Fibroblast of the aortic adventitia (primary cell): ENCODE data around the gene DGCR8. TPM values are rescaled to one million over a fixed set of nuclear protein-coding genes. Genes with fewer than 3 reads are reported as not detected.
A peak's percentile ranks its signal among the peaks of the same experiment; 100 is the strongest.
"Not testable (repeated sequence)": the region's sequence is repeated elsewhere in the genome, so short reads cannot be mapped to it uniquely, and the experiment has no call there.

Experiments
- DNase-seq: peaks from one replicate; pipeline ENCODE4 v3.0.0-alpha.2; 2010; ENCODE audit warnings: low read depth
- H3K4me3 ChIP-seq: 2 replicates; pipeline ENCODE4 v1.5.1; 2011; ENCODE audit warnings: low read depth, mild to moderate bottlenecking, control low read depth, low read length, moderate library complexity
- CTCF ChIP-seq: IDR thresholded peaks from 2 replicates; pipeline ENCODE4 v1.5.1; 2011; ENCODE audit warnings: mild to moderate bottlenecking, low read length, control low read depth, inconsistent platforms; ENCODE audit not compliant: insufficient read depth
- small RNA-seq: library from RNA; depleted of rRNA; stranded (forward); fragments of <200 nt; gene quantifications from one replicate; pipeline ENCODE3, GENCODE V24; 2012
- total RNA-seq: library from RNA; depleted of rRNA; stranded (reverse); fragments of >200 nt; gene quantifications from 2 replicates; pipeline ENCODE4 v1.2.3, GENCODE V29; 2012; ENCODE audit warnings: low replicate concordance

Gene DGCR8
- total RNA-seq, 1 donor: 22.0 TPM

DNA sequence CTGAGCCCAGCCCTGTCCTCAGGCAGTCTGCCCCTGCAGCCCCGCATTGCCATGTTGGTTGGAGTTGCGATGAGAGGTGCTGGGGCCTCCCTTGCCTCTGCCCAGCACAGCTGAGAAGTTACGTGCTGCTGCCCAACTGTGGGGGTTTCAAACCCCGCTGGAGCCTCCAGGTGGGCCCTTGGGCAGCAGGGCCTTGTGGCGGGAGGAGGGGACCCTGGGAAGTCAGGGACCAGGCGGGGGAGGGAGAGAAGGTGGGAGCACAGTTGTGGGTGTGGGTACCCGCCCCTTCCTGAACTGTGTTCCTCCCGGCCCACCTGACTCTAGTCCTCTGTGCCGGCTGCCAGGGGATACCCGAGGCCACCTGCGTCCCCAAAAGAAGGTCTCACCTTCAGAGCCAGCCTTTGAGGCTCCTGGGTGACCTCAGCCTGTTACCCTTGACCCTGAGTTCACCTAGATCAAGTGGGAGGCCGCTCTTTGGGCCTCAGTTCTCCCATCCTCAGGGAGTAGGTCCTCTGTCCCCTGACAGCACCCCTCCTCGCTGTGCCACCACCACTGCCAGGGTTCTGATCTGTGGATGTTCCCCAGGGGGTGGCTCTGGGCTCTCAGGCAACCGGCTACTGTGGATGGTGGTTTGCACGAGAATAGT is 78.5 kb downstream of the DGCR8 start:
- TF ChIP-seq CTCF: no peak
- no peak overlapping the region for H3K4me3 ChIP-seq
- DNase-seq: no peak

GRCh38 chr22:20159076-20159475 is 79.0 kb downstream of the DGCR8 start:
- no peak overlapping the region for H3K4me3 ChIP-seq
- DNase-seq: no peak
- no peak for TF ChIP-seq CTCF

DNA sequence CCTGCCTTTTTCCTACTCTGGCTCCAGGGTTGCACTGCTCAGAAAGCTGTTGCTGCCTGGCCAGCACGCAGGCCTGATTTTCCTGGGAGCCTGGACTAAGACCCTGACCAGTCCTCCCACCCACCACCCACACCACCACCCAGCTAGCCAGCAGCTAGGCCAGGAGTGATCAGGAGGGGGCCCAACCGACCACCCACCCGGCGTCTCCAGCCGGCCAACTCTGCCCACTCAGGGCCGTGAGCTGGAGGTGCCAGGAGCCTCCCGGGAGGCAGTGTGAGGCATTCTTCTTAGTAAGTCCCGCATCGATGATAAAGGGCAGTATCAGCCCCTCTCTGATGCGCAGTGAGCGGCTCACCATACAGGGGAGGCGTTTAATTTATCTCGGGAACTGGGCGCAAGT is 79.5 kb downstream of the DGCR8 start:
- not testable (repeated sequence) for H3K4me3 ChIP-seq, DNase-seq

DNA sequence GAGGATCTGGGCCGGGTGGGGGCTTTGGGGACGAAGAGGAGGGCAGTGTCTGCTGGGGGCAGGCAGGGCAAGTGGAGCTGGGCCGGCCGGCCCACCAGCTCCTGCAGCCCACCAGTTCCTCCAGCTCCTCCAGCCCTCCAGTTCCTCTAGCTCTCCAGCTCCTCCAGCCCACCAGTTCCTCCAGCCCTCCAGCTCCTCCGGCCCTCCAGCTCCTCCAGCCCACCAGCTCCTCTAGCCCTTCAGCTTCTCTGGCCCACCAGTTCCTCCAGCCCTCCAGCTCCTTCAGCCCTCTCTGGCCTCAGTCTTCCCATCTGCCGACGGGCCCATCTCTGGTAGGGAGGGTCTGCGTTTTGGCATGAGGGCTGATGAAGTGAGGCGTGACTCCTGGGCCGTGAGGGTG is 80.0 kb downstream of the DGCR8 start:
- DNase-seq: no peak
- no peak for TF ChIP-seq CTCF
- no peak overlapping the region for H3K4me3 ChIP-seq

Small RNA genes lying within 50 kb of the gene (small RNA-seq; reads per million reads assigned to genes)
- gene MIR185: 95.9 reads per million, percentile 98 among the genes with 10 or more reads in this experiment
- not detected for gene MIR6816
- not detected for gene RF00017
- gene RF00599: not detected

Other genes with a start within 250 kb of the DGCR8 start
- gene GNB1L, start 225.4 kb upstream of the DGCR8 start, total RNA-seq: 4.0 and 5.2 TPM in 2 replicates
- gene RTL10, start 225.4 kb upstream of the DGCR8 start, total RNA-seq: 5.9 and 10.8 TPM in 2 replicates
- 120 and 151 TPM in 2 replicates for gene COMT, start 138.5 kb upstream of the DGCR8 start, total RNA-seq
- gene TXNRD2, start 138.4 kb upstream of the DGCR8 start, total RNA-seq: 16.4 and 16.8 TPM in 2 replicates
- 9.7 and 12.9 TPM in 2 replicates for gene ARVCF, start 63.4 kb upstream of the DGCR8 start, total RNA-seq
- 25.7 and 41.7 TPM in 2 replicates for gene TANGO2, start 59.1 kb upstream of the DGCR8 start, total RNA-seq
- 160 and 191 TPM in 2 replicates for gene RANBP1, start 35.9 kb downstream of the DGCR8 start, total RNA-seq
- gene TRMT2A, start 37.0 kb downstream of the DGCR8 start, total RNA-seq: 18.4 and 28.7 TPM in 2 replicates
- 8.7 and 12.7 TPM in 2 replicates for gene ZDHHC8, start 51.6 kb downstream of the DGCR8 start, total RNA-seq
- gene CCDC188, start 70.8 kb downstream of the DGCR8 start, total RNA-seq: 0.45 TPM in 1 of 2 replicates, not detected in the other
- gene RTN4R, start 188.1 kb downstream of the DGCR8 start, total RNA-seq: 0.09 TPM in 1 of 2 replicates, not detected in the other
- gene DGCR6L, start 239.8 kb downstream of the DGCR8 start, total RNA-seq: 58.2 and 74.7 TPM in 2 replicates